Stimulated activated CD8-positive, alpha-beta memory T cell treated with anti-CD3 and anti-CD28 coated beads, Interleukin-15, amount 100 ng/mL, for 24 hours (primary cell): ENCODE measurements around the gene RTL1.

Experiments used
- DNase-seq: peaks from one replicate; pipeline ENCODE4 v3.0.0-alpha.2; 2020; ENCODE audit warnings: low read depth

Gene RTL1

GRCh38 chr14:100866666-100867630 lies 36.6 kb downstream of the RTL1 start:
- no peak for DNase-seq

GRCh38 chr14:100865682-100866591 lies 37.6 kb downstream of the RTL1 start:
- DNase-seq, result no peak

- no peak for DNase-seq
Measured at GRCh38 chr14:100864960-100865681, 38.4 kb downstream of the RTL1 start.

GRCh38 chr14:100864206-100864605 lies 39.3 kb downstream of the RTL1 start:
- DNase-seq, result no peak

GRCh38 chr14:100862793-100863192 lies 40.7 kb downstream of the RTL1 start:
- DNase-seq, result no peak

GRCh38 chr14:100862277-100862676 lies 41.2 kb downstream of the RTL1 start:
- no peak for DNase-seq

GRCh38 chr14:100861937-100862247 lies 41.6 kb downstream of the RTL1 start:
- DNase-seq, result no peak

- no peak for DNase-seq
Measured at GRCh38 chr14:100861188-100861936, 42.2 kb downstream of the RTL1 start.

- DNase-seq, result no peak
Measured at GRCh38 chr14:100860556-100861187, 42.9 kb downstream of the RTL1 start.

- no peak for DNase-seq
Measured at GRCh38 chr14:100859781-100860180, 43.7 kb downstream of the RTL1 start.

GRCh38 chr14:100858838-100859220 lies 44.7 kb downstream of the RTL1 start:
- DNase-seq, result no peak

GRCh38 chr14:100857923-100858837 lies 45.3 kb downstream of the RTL1 start:
- no peak for DNase-seq

- no peak for DNase-seq
Measured at GRCh38 chr14:100857233-100857922, 46.1 kb downstream of the RTL1 start.

- DNase-seq, result no peak
Measured at GRCh38 chr14:100856056-100856950, 47.2 kb downstream of the RTL1 start.

- no peak for DNase-seq
Measured at GRCh38 chr14:100855256-100855930, 48.1 kb downstream of the RTL1 start.

- no peak for DNase-seq
Measured at GRCh38 chr14:100854435-100854834, 49.1 kb downstream of the RTL1 start.

GRCh38 chr14:100851946-100852620 lies 51.4 kb downstream of the RTL1 start:
- no peak for DNase-seq
